WTC11 (cell line): ENCODE results near the gene KIF3A. TPM values are rescaled to one million over a fixed set of nuclear protein-coding genes. Genes with fewer than 3 reads are reported as not detected.

Source experiments
- ATAC-seq: fragments of 200-7000 bp; cut with Tn5 transposase; 2 replicates; pipeline ENCODE4 v1.10.0; 2021; ENCODE audit warnings: mild to moderate bottlenecking, moderate library complexity
- CTCF ChIA-PET: fragments of 300-600 bp; sonication (Branson Sonifier 250); formaldehyde crosslinking; loops from one replicate; lab custom pipeline; 2021; ENCODE audit warnings: antibody characterized with exemption; lab: Charles Lee
- POLR2A ChIA-PET: fragments of 350-600 bp; sonication (Branson Sonifier 250); formaldehyde crosslinking; loops from one replicate; lab custom pipeline; 2021; ENCODE audit warnings: antibody characterized with exemption; lab: Charles Lee
- DNase-seq: peaks from one replicate; pipeline ENCODE4 v3.0.0; 2021; ENCODE audit warnings: low spot score
- H3K27ac Mint-ChIP-seq: 2 replicates; pipeline ENCODE4 v1.8.0; 2021; ENCODE audit warnings: mixed read lengths
- H3K27me3 Mint-ChIP-seq: 2 replicates; pipeline ENCODE4 v1.8.0; 2021; ENCODE audit warnings: low read depth, mild to moderate bottlenecking, moderate library complexity, mixed read lengths
- H3K36me3 Mint-ChIP-seq: 2 replicates; pipeline ENCODE4 v1.8.0; 2021; ENCODE audit warnings: mixed read lengths
- H3K4me1 Mint-ChIP-seq: 2 replicates; pipeline ENCODE4 v1.8.0; 2022; ENCODE audit warnings: mixed read lengths
- H3K4me3 Mint-ChIP-seq: 2 replicates; pipeline ENCODE4 v1.8.0; 2021; ENCODE audit warnings: mild to moderate bottlenecking, moderate library complexity, mixed read lengths
- H3K9me3 Mint-ChIP-seq: 2 replicates; pipeline ENCODE4 v1.8.0; 2021; ENCODE audit warnings: mixed read lengths
- AR ChIP-seq: fragments of 250-450 bp; sonication (Bioruptor Pico); IDR thresholded peaks from 2 replicates; pipeline ENCODE4 v1.9.0; 2021; ENCODE audit warnings: mild to moderate bottlenecking
- ATF1 ChIP-seq: sonication (generic); formaldehyde crosslinking; IDR thresholded peaks from 2 replicates; pipeline ENCODE4 v1.8.1; 2023; ENCODE audit warnings: mild to moderate bottlenecking, moderate library complexity, missing genetic modification reagents
- E2F4 ChIP-seq: sonication (generic); formaldehyde crosslinking; IDR thresholded peaks from 2 replicates; pipeline ENCODE4 v1.8.1; 2022; ENCODE audit warnings: low read depth, mild to moderate bottlenecking, moderate library complexity, missing genetic modification reagents, borderline replicate concordance
- GABPB1 ChIP-seq: sonication (generic); formaldehyde crosslinking; IDR thresholded peaks from 2 replicates; pipeline ENCODE4 v1.8.1; 2023; ENCODE audit warnings: mild to moderate bottlenecking, missing genetic modification reagents
- MAX ChIP-seq: sonication (generic); formaldehyde crosslinking; IDR thresholded peaks from 2 replicates; pipeline ENCODE4 v1.8.0; 2022; ENCODE audit warnings: mild to moderate bottlenecking, missing genetic modification reagents
- MYBL2 ChIP-seq: sonication (generic); formaldehyde crosslinking; IDR thresholded peaks from 2 replicates; pipeline ENCODE4 v1.8.1; 2023; ENCODE audit warnings: mild to moderate bottlenecking, moderate library complexity, missing genetic modification reagents
- STAT6 ChIP-seq: sonication (generic); formaldehyde crosslinking; conservative IDR thresholded peaks from 2 replicates; pipeline ENCODE4 v1.8.1; 2023; ENCODE audit warnings: mild to moderate bottlenecking, low read depth, missing genetic modification reagents, moderate library complexity
- ZNF121 ChIP-seq: sonication (generic); formaldehyde crosslinking; IDR thresholded peaks from 2 replicates; pipeline ENCODE4 v1.8.0; 2023; ENCODE audit warnings: missing genetic modification reagents
- ZNF219 ChIP-seq: sonication (generic); formaldehyde crosslinking; IDR thresholded peaks from 2 replicates; pipeline ENCODE4 v1.8.0; 2023; ENCODE audit warnings: missing genetic modification reagents, mild to moderate bottlenecking, borderline replicate concordance
- ZNF232 ChIP-seq: sonication (generic); formaldehyde crosslinking; IDR thresholded peaks from 2 replicates; pipeline ENCODE4 v1.8.0; 2022; ENCODE audit warnings: mild to moderate bottlenecking, missing genetic modification reagents
- ZNF423 ChIP-seq: fragments of 250-450 bp; sonication (Bioruptor Pico); IDR thresholded peaks from 2 replicates; pipeline ENCODE4 v2.1.2; 2022; ENCODE audit warnings: mild to moderate bottlenecking, moderate library complexity
- ZNF512 ChIP-seq: sonication (generic); formaldehyde crosslinking; IDR thresholded peaks from 2 replicates; pipeline ENCODE4 v1.8.1; 2022; ENCODE audit warnings: missing genetic modification reagents, borderline replicate concordance
- total RNA-seq: library from RNA; stranded (reverse); gene quantifications from 3 replicates; pipeline ENCODE4 v1.2.3, GENCODE V29; 2021
- TF ChIP-seq, protein P1 (sequence below): sonication (generic); formaldehyde crosslinking; IDR thresholded peaks from 2 replicates; pipeline ENCODE4 v1.8.0; 2023; ENCODE audit warnings: mild to moderate bottlenecking, missing genetic modification reagents
- TF ChIP-seq, protein P2 (sequence below): fragments of 250-450 bp; sonication (Bioruptor Pico); conservative IDR thresholded peaks from 2 replicates; pipeline ENCODE4 v1.9.0; 2021; ENCODE audit warnings: mild to moderate bottlenecking
- TF ChIP-seq, protein P3 (sequence below): sonication (generic); formaldehyde crosslinking; IDR thresholded peaks from 2 replicates; pipeline ENCODE4 v1.8.1; 2023; ENCODE audit warnings: mild to moderate bottlenecking, missing genetic modification reagents, moderate library complexity
- TF ChIP-seq, protein P4 (sequence below): sonication (generic); formaldehyde crosslinking; IDR thresholded peaks from 2 replicates; pipeline ENCODE4 v1.8.0; 2023; ENCODE audit warnings: missing genetic modification reagents
- TF ChIP-seq, protein P5 (sequence below): sonication (generic); formaldehyde crosslinking; IDR thresholded peaks from 2 replicates; pipeline ENCODE4 v1.8.1; 2023; ENCODE audit warnings: mild to moderate bottlenecking, missing genetic modification reagents, moderate library complexity
- TF ChIP-seq, protein P6 (sequence below): sonication (generic); formaldehyde crosslinking; IDR thresholded peaks from 2 replicates; pipeline ENCODE4 v1.8.1; 2023; ENCODE audit warnings: mild to moderate bottlenecking, moderate library complexity, missing genetic modification reagents

KIF3A gene
- total RNA-seq, 1 experiment from 2014 or later = 10.1 TPM

DNA sequence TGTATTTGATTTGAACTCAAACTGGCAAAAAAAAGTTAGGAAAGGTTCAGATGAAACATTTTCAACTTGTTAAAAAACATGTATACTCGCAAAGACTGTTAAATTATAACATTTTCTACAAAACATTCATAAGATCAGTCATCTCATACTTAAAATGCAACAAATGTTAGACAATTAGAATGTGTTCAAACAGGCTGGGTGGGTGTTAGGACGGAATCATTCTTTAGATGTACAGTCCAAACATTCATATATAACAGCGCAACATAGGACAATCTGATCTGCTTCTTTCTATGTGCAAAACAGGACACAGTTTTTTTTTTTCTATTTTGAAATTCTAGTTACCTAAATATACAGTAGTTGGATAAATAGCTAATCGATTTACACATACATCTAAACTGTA lies 41.4 kb downstream of the KIF3A start (continued):
- TF ChIP-seq, protein P1, sequence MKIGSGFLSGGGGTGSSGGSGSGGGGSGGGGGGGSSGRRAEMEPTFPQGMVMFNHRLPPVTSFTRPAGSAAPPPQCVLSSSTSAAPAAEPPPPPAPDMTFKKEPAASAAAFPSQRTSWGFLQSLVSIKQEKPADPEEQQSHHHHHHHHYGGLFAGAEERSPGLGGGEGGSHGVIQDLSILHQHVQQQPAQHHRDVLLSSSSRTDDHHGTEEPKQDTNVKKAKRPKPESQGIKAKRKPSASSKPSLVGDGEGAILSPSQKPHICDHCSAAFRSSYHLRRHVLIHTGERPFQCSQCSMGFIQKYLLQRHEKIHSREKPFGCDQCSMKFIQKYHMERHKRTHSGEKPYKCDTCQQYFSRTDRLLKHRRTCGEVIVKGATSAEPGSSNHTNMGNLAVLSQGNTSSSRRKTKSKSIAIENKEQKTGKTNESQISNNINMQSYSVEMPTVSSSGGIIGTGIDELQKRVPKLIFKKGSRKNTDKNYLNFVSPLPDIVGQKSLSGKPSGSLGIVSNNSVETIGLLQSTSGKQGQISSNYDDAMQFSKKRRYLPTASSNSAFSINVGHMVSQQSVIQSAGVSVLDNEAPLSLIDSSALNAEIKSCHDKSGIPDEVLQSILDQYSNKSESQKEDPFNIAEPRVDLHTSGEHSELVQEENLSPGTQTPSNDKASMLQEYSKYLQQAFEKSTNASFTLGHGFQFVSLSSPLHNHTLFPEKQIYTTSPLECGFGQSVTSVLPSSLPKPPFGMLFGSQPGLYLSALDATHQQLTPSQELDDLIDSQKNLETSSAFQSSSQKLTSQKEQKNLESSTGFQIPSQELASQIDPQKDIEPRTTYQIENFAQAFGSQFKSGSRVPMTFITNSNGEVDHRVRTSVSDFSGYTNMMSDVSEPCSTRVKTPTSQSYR (CRISPR knock-in tag) = no peak
- no peak for TF ChIP-seq GABPB1 (CRISPR knock-in tag)
- no peak for TF ChIP-seq ATF1 (CRISPR knock-in tag)
- no peak for TF ChIP-seq ZNF512
- TF ChIP-seq, protein P2, sequence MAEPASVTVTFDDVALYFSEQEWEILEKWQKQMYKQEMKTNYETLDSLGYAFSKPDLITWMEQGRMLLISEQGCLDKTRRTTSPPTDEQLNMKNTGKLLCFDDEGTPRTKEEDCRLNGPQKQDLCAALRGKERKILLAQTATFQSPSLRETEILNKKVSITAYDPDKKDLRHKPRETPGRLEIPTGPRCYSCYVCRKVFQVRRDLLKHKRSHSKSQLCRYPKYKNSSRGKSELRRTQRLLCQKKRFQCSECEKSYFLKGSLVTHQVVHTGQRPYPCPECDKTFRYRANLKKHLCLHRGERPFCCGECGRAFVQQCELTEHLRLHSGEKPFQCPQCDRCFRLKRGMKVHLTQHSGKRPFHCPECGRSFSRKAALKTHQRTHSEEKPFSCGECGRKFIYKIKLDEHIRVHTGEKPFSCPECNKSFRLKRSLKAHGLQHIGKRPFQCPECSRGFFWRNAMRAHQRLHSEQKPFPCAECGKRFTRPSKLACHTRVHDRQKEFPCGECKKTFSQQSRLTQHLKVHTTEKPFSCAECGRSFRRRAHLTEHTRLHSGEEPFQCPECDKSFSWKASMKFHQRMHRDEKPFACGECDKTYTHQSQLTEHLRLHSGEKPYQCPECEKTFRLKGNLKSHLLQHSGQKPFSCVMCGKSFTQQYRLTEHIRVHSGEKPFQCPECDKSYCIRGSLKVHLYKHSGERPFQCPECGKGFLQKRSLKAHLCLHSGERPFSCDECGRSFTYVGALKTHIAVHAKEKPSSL = no peak
- TF ChIP-seq, protein P3, sequence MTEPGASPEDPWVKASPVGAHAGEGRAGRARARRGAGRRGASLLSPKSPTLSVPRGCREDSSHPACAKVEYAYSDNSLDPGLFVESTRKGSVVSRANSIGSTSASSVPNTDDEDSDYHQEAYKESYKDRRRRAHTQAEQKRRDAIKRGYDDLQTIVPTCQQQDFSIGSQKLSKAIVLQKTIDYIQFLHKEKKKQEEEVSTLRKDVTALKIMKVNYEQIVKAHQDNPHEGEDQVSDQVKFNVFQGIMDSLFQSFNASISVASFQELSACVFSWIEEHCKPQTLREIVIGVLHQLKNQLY (CRISPR knock-in tag) = no peak
- TF ChIP-seq, protein P4, sequence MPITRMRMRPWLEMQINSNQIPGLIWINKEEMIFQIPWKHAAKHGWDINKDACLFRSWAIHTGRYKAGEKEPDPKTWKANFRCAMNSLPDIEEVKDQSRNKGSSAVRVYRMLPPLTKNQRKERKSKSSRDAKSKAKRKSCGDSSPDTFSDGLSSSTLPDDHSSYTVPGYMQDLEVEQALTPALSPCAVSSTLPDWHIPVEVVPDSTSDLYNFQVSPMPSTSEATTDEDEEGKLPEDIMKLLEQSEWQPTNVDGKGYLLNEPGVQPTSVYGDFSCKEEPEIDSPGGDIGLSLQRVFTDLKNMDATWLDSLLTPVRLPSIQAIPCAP (CRISPR knock-in tag) = no peak
- TF ChIP-seq, protein P5, sequence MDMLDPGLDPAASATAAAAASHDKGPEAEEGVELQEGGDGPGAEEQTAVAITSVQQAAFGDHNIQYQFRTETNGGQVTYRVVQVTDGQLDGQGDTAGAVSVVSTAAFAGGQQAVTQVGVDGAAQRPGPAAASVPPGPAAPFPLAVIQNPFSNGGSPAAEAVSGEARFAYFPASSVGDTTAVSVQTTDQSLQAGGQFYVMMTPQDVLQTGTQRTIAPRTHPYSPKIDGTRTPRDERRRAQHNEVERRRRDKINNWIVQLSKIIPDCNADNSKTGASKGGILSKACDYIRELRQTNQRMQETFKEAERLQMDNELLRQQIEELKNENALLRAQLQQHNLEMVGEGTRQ (CRISPR knock-in tag) = no peak

GRCh38 chr5:132692632-132692967 lies 44.7 kb downstream of the KIF3A start:
- DNase-seq = no peak
- ATAC-seq = no peak
- Mint-ChIP-seq H3K27ac (no peak overlapping the region), H3K4me1 (no peaks in the 10 kb centered on the region), H3K27me3 (no peaks in the 10 kb centered on the region), H3K36me3 (no peaks in the 10 kb centered on the region), H3K9me3 (peaks cover 3% of the 10 kb centered on the region; the same call in 1 of the 2 replicates), H3K4me3 (no peak overlapping the region)
- POLR2A ChIA-PET = no interaction called here
- CTCF ChIA-PET = no interaction called here
- TF ChIP-seq ZNF121 (CRISPR knock-in tag) (no peak), ZNF219 (CRISPR knock-in tag) (no peak), MAX (CRISPR knock-in tag) (no peak), STAT6 (no peak), MYBL2 (CRISPR knock-in tag) (no peak), AR (CRISPR knock-in tag) (no peak), ZNF423 (CRISPR knock-in tag) (no peak), ZNF232 (CRISPR knock-in tag) (no peak), E2F4 (CRISPR knock-in tag) (no peak)
- TF ChIP-seq, protein P6, sequence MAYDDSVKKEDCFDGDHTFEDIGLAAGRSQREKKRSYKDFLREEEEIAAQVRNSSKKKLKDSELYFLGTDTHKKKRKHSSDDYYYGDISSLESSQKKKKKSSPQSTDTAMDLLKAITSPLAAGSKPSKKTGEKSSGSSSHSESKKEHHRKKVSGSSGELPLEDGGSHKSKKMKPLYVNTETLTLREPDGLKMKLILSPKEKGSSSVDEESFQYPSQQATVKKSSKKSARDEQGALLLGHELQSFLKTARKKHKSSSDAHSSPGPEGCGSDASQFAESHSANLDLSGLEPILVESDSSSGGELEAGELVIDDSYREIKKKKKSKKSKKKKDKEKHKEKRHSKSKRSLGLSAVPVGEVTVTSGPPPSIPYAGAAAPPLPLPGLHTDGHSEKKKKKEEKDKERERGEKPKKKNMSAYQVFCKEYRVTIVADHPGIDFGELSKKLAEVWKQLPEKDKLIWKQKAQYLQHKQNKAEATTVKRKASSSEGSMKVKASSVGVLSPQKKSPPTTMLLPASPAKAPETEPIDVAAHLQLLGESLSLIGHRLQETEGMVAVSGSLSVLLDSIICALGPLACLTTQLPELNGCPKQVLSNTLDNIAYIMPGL (CRISPR knock-in tag) = no peak
